GM20000 (cell line): ENCODE data around the gene MTMR1.

Source experiments
- DNase-seq: peaks from one replicate; pipeline ENCODE4 v3.0.0; 2012; ENCODE audit warnings: low spot score
- TF ChIP-seq, protein P1 (sequence below): IDR thresholded peaks from 2 replicates; pipeline ENCODE4 v1.5.1; 2012; ENCODE audit warnings: mild to moderate bottlenecking, control low read depth; ENCODE audit errors: extremely low read depth, missing control alignments

MTMR1 gene

GRCh38 chrX:150696331-150696730 lies 3.1 kb downstream of the MTMR1 start:
- no peak for DNase-seq
- TF ChIP-seq, protein P1, sequence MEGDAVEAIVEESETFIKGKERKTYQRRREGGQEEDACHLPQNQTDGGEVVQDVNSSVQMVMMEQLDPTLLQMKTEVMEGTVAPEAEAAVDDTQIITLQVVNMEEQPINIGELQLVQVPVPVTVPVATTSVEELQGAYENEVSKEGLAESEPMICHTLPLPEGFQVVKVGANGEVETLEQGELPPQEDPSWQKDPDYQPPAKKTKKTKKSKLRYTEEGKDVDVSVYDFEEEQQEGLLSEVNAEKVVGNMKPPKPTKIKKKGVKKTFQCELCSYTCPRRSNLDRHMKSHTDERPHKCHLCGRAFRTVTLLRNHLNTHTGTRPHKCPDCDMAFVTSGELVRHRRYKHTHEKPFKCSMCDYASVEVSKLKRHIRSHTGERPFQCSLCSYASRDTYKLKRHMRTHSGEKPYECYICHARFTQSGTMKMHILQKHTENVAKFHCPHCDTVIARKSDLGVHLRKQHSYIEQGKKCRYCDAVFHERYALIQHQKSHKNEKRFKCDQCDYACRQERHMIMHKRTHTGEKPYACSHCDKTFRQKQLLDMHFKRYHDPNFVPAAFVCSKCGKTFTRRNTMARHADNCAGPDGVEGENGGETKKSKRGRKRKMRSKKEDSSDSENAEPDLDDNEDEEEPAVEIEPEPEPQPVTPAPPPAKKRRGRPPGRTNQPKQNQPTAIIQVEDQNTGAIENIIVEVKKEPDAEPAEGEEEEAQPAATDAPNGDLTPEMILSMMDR: no peak

DNA sequence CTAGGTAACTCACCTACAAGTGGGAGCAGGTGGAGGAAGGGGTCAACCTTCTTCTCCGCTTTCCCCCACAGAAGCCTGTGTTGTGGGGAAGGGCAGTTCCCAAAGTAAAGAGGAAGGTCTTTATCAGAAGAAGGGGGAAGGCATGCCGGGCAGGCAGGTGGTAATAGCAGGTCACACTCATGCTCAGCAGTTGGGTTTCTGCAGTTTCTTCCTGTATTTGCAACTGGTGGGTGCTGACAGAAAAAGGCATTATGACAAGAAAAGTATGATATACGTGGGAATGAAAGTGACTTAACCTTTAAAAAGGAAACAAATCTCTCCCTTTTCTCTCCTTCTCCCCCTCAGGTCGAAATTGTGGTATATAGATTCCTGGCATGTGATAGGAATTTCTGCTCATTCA lies 3.7 kb downstream of the MTMR1 start:
- peak; percentile 9 for DNase-seq
- TF ChIP-seq, protein P1: no peak

DNA sequence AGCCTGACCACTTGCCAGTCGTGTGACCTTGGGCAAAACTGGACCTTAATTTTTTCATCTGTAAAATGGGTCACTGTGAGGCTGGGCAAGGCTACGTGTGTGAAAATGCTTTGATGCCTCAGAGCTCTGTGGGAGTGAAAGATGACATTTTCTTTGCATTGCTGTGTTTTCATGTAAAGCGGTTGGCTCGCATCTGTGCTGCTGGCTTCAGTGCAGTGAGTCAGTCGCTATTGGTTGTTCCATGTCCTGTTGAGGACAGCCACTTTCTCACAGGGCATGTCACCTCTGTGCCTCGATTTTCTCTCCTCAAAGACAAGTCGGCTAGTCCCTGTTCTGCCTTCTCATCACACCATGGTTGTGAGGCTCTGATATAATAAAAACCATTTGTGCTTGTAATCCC lies 4.4 kb downstream of the MTMR1 start:
- TF ChIP-seq, protein P1: no peak
- no peak for DNase-seq

DNA sequence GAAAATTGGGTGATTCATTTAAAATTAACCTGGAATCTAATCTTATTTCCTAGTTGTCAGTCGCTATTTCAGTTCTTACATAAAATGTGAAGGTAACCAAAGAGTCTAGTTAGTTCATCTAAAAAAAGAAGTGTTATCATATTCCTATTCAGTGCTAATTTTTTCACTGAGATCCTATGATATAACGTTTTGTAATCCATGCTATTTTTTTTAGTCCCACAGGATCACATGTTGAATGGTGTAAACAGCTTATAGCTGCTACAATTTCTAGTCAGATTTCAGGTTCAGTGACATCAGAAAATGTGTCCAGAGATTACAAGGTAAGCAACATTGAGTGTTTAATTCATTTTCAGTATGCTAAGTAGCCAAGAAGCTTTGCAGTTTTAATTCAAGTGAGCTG lies 5.8 kb downstream of the MTMR1 start:
- no peak for DNase-seq
- TF ChIP-seq, protein P1: no peak

GRCh38 chrX:150700107-150700506 lies 6.9 kb downstream of the MTMR1 start:
- TF ChIP-seq, protein P1: no peak
- DNase-seq: no peak

DNA sequence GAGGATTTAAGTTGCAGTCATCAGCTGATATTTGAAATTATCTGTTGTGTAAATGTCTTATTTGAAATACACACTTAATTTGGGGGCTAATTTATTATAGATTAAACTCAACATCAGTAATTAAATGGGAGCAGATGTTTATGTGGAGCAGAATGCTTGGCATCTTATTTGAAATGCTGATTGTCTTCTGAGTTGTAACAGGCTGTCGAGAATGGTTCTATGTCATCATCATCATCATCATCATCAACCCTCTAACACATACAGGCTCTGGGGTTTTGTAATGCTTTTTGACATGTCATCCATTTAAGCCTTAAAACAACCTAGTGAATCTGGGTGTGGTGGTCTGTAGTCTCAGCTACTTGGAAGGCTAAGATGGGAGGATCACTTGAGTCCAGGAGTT lies 8.2 kb downstream of the MTMR1 start:
- TF ChIP-seq, protein P1: no peak
- DNase-seq: no peak

DNA sequence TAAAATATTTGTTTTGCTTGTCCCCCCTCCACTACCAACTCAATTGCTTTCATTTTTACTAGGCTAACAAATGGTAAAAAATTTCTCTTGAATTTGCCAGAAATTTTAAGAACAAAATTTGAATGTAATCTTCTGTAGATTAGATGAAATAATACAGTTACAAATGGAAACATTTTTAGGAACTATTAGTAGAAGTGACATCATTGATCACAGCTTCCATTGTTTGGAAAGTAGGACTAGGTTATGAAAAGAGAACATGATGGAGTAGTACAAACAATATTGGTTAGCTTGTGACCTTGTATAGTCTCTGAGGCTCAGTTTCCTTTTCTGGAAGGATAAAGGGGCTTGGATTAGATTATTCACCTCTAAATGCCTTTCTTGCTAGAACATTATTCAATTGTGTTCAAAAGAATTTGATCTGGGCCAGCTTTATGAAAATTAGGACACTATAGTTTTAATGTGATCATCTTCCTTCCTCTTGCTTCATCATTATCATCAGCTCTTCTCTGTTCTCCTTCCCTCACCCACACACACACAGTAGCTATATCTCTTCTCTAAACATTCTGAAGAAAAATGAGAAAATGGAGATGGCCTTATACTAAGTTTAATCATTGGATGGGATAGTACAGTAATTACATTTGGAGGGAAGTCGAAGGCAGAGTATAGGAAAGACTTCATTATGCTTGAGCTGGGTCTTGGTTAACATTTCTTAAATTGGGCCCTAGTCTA lies 9.9 kb downstream of the MTMR1 start:
- TF ChIP-seq, protein P1: no peak
- DNase-seq: no peak
